Psoas muscle (tissue), 8 donors: ENCODE data around the gene NACAD. TPM values are rescaled to one million over a fixed set of nuclear protein-coding genes. Genes with fewer than 3 reads are reported as not detected.
"Not testable (repeated sequence)": the region's sequence is repeated elsewhere in the genome, so short reads cannot be mapped to it uniquely, and the experiment has no call there.

Experiments used
- ATAC-seq, 4 donors: fragments of 200-7000 bp; cut with Tn5 transposase; one replicate each; pipeline ENCODE4 v1.9.1; 2020; ENCODE audit warnings: moderate library complexity in 3 of 4, mild to moderate bottlenecking in 2 of 4
- DNase-seq, 2 donors: peaks; one replicate each; pipeline ENCODE4 v3.0.0-alpha.2; 2020
- H3K27ac ChIP-seq: fragments of 200-600 bp; one replicate; pipeline ENCODE4 v1.8.0; 2022
- H3K27me3 ChIP-seq, 3 donors: fragments of 200-600 bp in 1 of 3; one replicate each; pipeline versions ENCODE4 v1.6.1 to v1.8.0; 2013 to 2022; ENCODE audit warnings: low read length in 2 of 3, mild to moderate bottlenecking in 2 of 3, moderate library complexity in 1 of 3; ENCODE audit not compliant: insufficient read depth in 3 of 3
- H3K36me3 ChIP-seq, 2 donors: fragments of 200-600 bp in 1 of 2; one replicate each; pipeline versions ENCODE4 v1.6.1 to v1.8.0; 2013 to 2022; ENCODE audit warnings: low read depth in 1 of 2, mild to moderate bottlenecking in 1 of 2, moderate library complexity in 1 of 2; ENCODE audit not compliant: insufficient read depth in 1 of 2
- H3K4me1 ChIP-seq: fragments of 200-600 bp; one replicate; pipeline ENCODE4 v1.8.0; 2022
- H3K4me3 ChIP-seq: fragments of 200-600 bp; one replicate; pipeline ENCODE4 v1.8.0; 2022; ENCODE audit warnings: mild to moderate bottlenecking
- H3K9me3 ChIP-seq: fragments of 200-600 bp; one replicate; pipeline ENCODE4 v1.8.0; 2022
- CTCF ChIP-seq: fragments of 200-600 bp; IDR thresholded peaks from one replicate; pipeline ENCODE4 v1.8.0; 2022; ENCODE audit warnings: antibody characterized with exemption
- WGBS, 3 donors: extraction: QIAGEN DNeasy Blood & Tissue Kit; methylation state at CpG; one replicate each; pipeline versions ENCODE4 v1.1.6 to v1.1.7; 2013; 5-methylcytosine and 5-hydroxymethylcytosine counted together
- intact Hi-C, 2 donors: fragments of 100-400 bp; cut with DNase I; formaldehyde crosslinking; loops; one replicate each; pipeline versions ENCODE4 v1.11.0 to v1.14.2; 2022
- polyA plus RNA-seq, 3 donors: library from polyadenylated mRNA; stranded (reverse); fragments of 200-250 nt; gene quantifications; one replicate each; pipeline ENCODE4 v1.2.3, GENCODE V29; 2013
- total RNA-seq, 4 donors: library from RNA; stranded (reverse); fragmentation: NEBNext Ultra II Directional in 2 of 4; extraction: Animal tissue kit (Norgen Biotek cat#: 25700) in 2 of 4; gene quantifications; one replicate each; pipeline versions ENCODE4 v1.2.1 to v1.2.4, GENCODE V29; 2021 to 2023
- donor health status: healthy with polysubstance abuse.
- donor health status: DM: no; HTN: no; CAD: no; lungs with moderate emphysema.
- donor health status: Bipolar disorder and iron deficiency.
- donor health status: healthy.
- donor health status: DM: yes; HTN: yes; CAD: no.
- donor health status: DM: no; HTN: no; CAD: no.
- donor health status: DM: no; HTN: no; CAD: no.
- donor health status: DM: yes; HTN: yes; CAD: no.

Gene NACAD
- total and polyA plus RNA-seq, 7 donors: 0.23 to 1.4 (median 1.1) TPM

DNA sequence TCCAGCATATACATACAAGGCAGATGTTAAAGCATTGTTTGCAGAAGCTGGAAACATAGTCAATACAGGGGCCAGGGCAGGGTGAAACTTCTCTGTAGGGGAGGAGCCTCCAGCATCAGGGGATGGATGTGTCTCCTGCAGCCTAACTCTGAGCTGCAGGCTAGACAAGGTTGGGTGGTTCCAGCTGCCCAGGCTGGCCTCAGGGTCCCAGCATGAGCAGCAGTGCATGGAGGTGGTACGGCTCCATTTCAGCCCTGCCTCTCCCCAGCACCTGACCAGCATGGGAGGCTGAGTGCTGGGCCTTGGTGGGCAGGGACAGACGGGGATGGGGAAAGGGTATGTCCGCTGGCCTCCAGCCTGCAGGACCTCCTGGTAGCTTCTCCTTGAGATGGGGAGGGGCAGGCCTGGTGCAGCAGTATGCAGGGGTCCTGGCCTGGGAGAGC is 30.1 kb upstream of the NACAD start:
- H3K4me1 ChIP-seq: no peaks in the 10 kb centered on the region
- ATAC-seq (no peak), DNase-seq (no peak)
- intact Hi-C loops: no loop called here
- TF ChIP-seq CTCF: no peak
- H3K27me3 ChIP-seq: no peaks in the 10 kb centered on the region
- 90 to 94% (median 93%) methylated on average over 3 of the region's 3 CpGs for WGBS, 3 donors
- no peaks in the 10 kb centered on the region for H3K9me3 ChIP-seq
- no peak overlapping the region for H3K4me3 ChIP-seq
- no peak overlapping the region for H3K27ac ChIP-seq
- H3K36me3 ChIP-seq: no peaks in the 10 kb centered on the region

- H3K4me3 ChIP-seq: no peak overlapping the region
- ATAC-seq: no peak
- WGBS, 3 donors: 85 to 91% (median 88%) methylated on average over 4 of the region's 4 CpGs
- H3K27ac ChIP-seq: no peak overlapping the region
- TF ChIP-seq CTCF: no peak
- H3K9me3 ChIP-seq: no peaks in the 10 kb centered on the region
- H3K36me3 ChIP-seq: no peaks in the 10 kb centered on the region
- no peaks in the 10 kb centered on the region for H3K27me3 ChIP-seq
- no peak for DNase-seq
- no peaks in the 10 kb centered on the region for H3K4me1 ChIP-seq
- intact Hi-C loops: no loop called here
These were observed 29.5 kb upstream of the NACAD start for GRCh38 chr7:45118292-45118691.

DNA sequence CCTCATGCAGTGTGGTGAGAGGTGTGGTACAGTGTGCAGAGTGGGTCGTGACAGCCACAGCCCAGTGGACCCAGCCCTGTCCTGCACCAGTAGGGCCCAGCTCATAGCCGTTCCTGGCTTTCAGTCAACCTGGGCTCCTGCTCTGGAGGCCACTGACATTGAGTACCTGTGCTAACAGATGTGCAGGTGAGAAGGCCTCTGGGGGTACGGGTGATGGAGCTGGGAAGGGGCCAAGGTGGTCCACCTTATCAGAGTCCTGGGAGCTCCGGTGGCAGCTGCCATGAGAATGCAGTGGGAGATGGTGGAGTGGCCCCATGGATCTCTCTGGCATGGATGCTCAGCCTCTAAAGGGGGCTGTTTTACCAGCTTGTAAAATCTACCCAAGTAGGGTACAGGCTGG is 28.8 kb upstream of the NACAD start:
- no peak for TF ChIP-seq CTCF
- DNase-seq: no peak
- Histone ChIP-seq H3K36me3 (no peaks in the 10 kb centered on the region), H3K27ac (no peak overlapping the region), H3K9me3 (no peaks in the 10 kb centered on the region), H3K4me1 (no peaks in the 10 kb centered on the region), H3K27me3 (no peaks in the 10 kb centered on the region), H3K4me3 (no peak overlapping the region)
- 62 to 79% (median 68%) methylated on average over 4 of the region's 4 CpGs for WGBS, 3 donors
- intact Hi-C loops: no loop called here
- ATAC-seq: no peak

DNA sequence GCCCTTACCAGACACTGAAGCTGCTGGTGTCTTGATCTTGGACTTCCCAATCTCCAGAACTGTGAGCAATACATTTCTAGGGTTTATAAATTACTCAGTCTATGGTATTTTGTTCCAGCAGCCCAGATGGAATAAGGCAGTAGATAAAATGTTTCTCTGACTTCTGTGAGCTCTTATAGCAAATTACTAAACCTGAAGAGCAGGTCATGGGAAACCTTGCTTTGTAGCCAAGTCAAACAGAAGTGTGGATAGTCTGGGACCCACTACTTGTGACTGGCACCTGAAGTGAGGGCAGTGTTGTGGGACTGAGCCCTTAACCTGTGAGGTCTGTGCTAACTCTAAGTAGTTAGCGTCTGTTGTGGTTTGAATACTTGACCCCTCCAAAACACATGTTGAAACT is 27.3 kb upstream of the NACAD start:
- DNase-seq: no peak
- WGBS, 3 donors: 87 to 92% (median 87%) methylated on average over 1 of the region's 1 CpG
- Histone ChIP-seq H3K27me3 (no peaks in the 10 kb centered on the region), H3K4me1 (no peaks in the 10 kb centered on the region), H3K27ac (no peak overlapping the region), H3K36me3 (no peaks in the 10 kb centered on the region), H3K4me3 (no peak overlapping the region), H3K9me3 (no peaks in the 10 kb centered on the region)
- no peak for ATAC-seq
- TF ChIP-seq CTCF: no peak
- intact Hi-C loops: no loop called here

- DNase-seq (no peak), ATAC-seq (no peak)
- no peaks in the 10 kb centered on the region for H3K4me1 ChIP-seq
- no peaks in the 10 kb centered on the region for H3K36me3 ChIP-seq
- intact Hi-C loops: loop anchor here (5.0 kb wide), 2 partner anchors 113 to 128 kb away; partner anchors contain the start of gene CCM2 (in 2 of the 2)
- TF ChIP-seq CTCF: no peak
- no peaks in the 10 kb centered on the region for H3K9me3 ChIP-seq
- H3K4me3 ChIP-seq: no peak overlapping the region
- no peaks in the 10 kb centered on the region for H3K27me3 ChIP-seq
- no peak overlapping the region for H3K27ac ChIP-seq
These were observed 26.2 kb upstream of the NACAD start for GRCh38 chr7:45114926-45115325.

DNA sequence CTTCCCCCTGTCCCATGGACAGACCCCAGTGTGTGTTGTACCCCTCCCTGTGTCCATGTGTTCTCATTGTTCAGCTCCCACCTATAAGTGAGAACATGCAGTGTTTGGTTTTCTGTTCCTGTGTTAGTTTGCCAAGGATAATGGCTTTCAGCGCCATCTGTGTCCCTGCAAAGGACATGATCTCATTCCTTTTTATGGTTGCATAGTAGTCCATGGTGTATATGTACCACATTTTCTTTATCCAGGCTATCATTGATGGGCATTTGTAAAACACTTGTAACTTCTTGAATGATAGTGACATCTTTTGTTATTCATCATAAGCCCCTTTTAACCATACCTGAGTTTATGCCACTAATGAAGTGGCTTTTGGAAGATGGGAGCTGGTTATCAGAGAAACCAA is 25.5 kb upstream of the NACAD start:
- intact Hi-C loops: loop anchor here (5.0 kb wide), 2 partner anchors 112 to 127 kb away; partner anchors contain the start of gene CCM2 (in 2 of the 2)
- not testable (repeated sequence) for H3K36me3 ChIP-seq, H3K27me3 ChIP-seq, H3K9me3 ChIP-seq, DNase-seq, H3K4me1 ChIP-seq, ATAC-seq, H3K27ac ChIP-seq, H3K4me3 ChIP-seq
- 68 to 80% (median 76%) methylated on average over 1 of the region's 1 CpG for WGBS, 3 donors
